D721Med (cell line): ENCODE results near the gene SPACA9.

Experiments used
- DNase-seq: peaks from one replicate; pipeline ENCODE4 v3.0.0; 2011; ENCODE audit warnings: low spot score; ENCODE audit not compliant: insufficient read length
- FAIRE-seq: peaks from 2 replicates; lab custom pipeline; 2011; peaks lifted over from hg19 to GRCh38; lab: Jason Lieb, UNC
- CTCF ChIP-seq: IDR thresholded peaks from 2 replicates; pipeline ENCODE4 v1.5.1; 2012; ENCODE audit warnings: mild to moderate bottlenecking, control low read depth; ENCODE audit not compliant: insufficient read depth; ENCODE audit errors: missing control alignments

Gene SPACA9

GRCh38 chr9:132863096-132863495 lies 15.6 kb upstream of the SPACA9 start:
- no peak for TF ChIP-seq CTCF

GRCh38 chr9:132864277-132864676 lies 14.4 kb upstream of the SPACA9 start:
- DNase-seq = no peak
- TF ChIP-seq CTCF = no peak
- FAIRE-seq = no peak

More at GRCh38 chr9:132863096-132863495, 15.6 kb upstream of the SPACA9 start:
- DNase-seq (no peak), FAIRE-seq (no peak)

- FAIRE-seq (no peak), DNase-seq (no peak)
- no peak for TF ChIP-seq CTCF
Measured at GRCh38 chr9:132864691-132865090, 14.0 kb upstream of the SPACA9 start.

GRCh38 chr9:132866898-132867297 lies 11.8 kb upstream of the SPACA9 start:
- DNase-seq (no peak), FAIRE-seq (no peak)
- TF ChIP-seq CTCF = no peak

- FAIRE-seq (no peak), DNase-seq (no peak)
- no peak for TF ChIP-seq CTCF
Measured at GRCh38 chr9:132869266-132869665, 9.4 kb upstream of the SPACA9 start.

GRCh38 chr9:132873403-132873802 lies 5.3 kb upstream of the SPACA9 start:
- FAIRE-seq (no peak), DNase-seq (no peak)
- TF ChIP-seq CTCF = no peak

- FAIRE-seq = no peak
- no peak for DNase-seq
- TF ChIP-seq CTCF = no peak
Measured at GRCh38 chr9:132875159-132875558, 3.5 kb upstream of the SPACA9 start.
